HCT116 (cell line): ENCODE data around the gene FAM162B. TPM values are rescaled to one million over a fixed set of nuclear protein-coding genes. Genes with fewer than 3 reads are reported as not detected.
A peak's percentile ranks its signal among the peaks of the same experiment; 100 is the strongest.

ENCODE experiments used
- ATAC-seq: fragments of 200-7000 bp; cut with Tn5 transposase; 2 replicates; pipeline ENCODE4 v1.9.1; 2020; ENCODE audit warnings: mild to moderate bottlenecking, moderate library complexity
- BruUV-seq: library from RNA; stranded (reverse); fragments of 400-500 nt; replicated peaks from 2 replicates; lab custom pipeline; 2021; lab: Mats Ljungman, UMichigan
- CTCF ChIA-PET: fragments of 300-600 bp; sonication (Branson Sonifier 250); formaldehyde crosslinking; loops from one replicate; lab custom pipeline; 2021; ENCODE audit warnings: antibody characterized with exemption; lab: Charles Lee
- POLR2A ChIA-PET: fragments of 300-600, 350-600 bp; sonication (Branson Sonifier 250); formaldehyde crosslinking; loops from one replicate; lab custom pipeline; 2021; ENCODE audit warnings: antibody characterized with exemption; lab: Charles Lee
- RAD21 ChIA-PET, 2 experiments: fragments of 300-600 bp; sonication (Branson Sonifier 250); formaldehyde crosslinking; loops; one replicate each; lab custom pipeline; 2023; ENCODE audit warnings: low total read pairs in 2 of 2; ENCODE audit not compliant: uncharacterized antibody in 2 of 2, unreplicated experiment in 2 of 2, low non-redundant PET in 1 of 2; lab: Charles Lee
- DNase-seq: peaks from one replicate; pipeline ENCODE4 v3.0.0-alpha.2; 2010; ENCODE audit warnings: low read depth, low spot score
- H2AFZ ChIP-seq: fragments of 200-600 bp; shearing (Covaris generic), sonication (generic); 2 replicates; pipeline ENCODE4 v1.6.1; 2017; ENCODE audit warnings: low read depth, mixed run types, mixed read lengths, antibody characterized with exemption, low read length; ENCODE audit not compliant: poor library complexity, severe bottlenecking
- H3K27ac ChIP-seq: 2 replicates; pipeline ENCODE4 v1.5.1; 2012; ENCODE audit warnings: low read depth, low read length
- H3K27me3 ChIP-seq: fragments of 200-600 bp; sonication (generic); 2 replicates; pipeline ENCODE4 v1.6.1; 2016; ENCODE audit warnings: mixed run types, low read length, mixed read lengths; ENCODE audit not compliant: insufficient read depth
- H3K36me3 ChIP-seq, 2 experiments: fragments of 200-500 bp in 1 of 2; fragments of 200-600 bp in 1 of 2; sonication (Bioruptor generic) in 1 of 2; sonication (generic) in 1 of 2; 2 replicates each; pipeline versions ENCODE4 v1.5.1 to v1.6.1; 2014 to 2016; ENCODE audit warnings: low read length in 2 of 2, inconsistent platforms in 1 of 2, mixed read lengths in 1 of 2, mixed run types in 1 of 2; ENCODE audit not compliant: insufficient read depth in 2 of 2, control insufficient read depth in 1 of 2
- H3K4me1 ChIP-seq, 2 experiments: fragments of 200-600 bp in 1 of 2; sonication (generic) in 1 of 2; 2 replicates each; pipeline versions ENCODE4 v1.5.1 to v1.6.1; 2012 to 2017; ENCODE audit warnings: low read length in 2 of 2, inconsistent platforms in 1 of 2, mild to moderate bottlenecking in 1 of 2, mixed read lengths in 1 of 2, mixed run types in 1 of 2, moderate library complexity in 1 of 2; ENCODE audit not compliant: insufficient read depth in 2 of 2, control insufficient read depth in 1 of 2
- H3K4me2 ChIP-seq: fragments of 200-600 bp; sonication (generic); 2 replicates; pipeline ENCODE4 v1.6.1; 2017; ENCODE audit warnings: mixed run types, low read length, mixed read lengths
- H3K4me3 ChIP-seq, 2 experiments: fragments of 200-600 bp in 1 of 2; sonication (generic) in 1 of 2; replicated peaks in 1 of 2; 2 replicates each; pipeline ENCODE4 v1.5.1; 2011 to 2016; ENCODE audit warnings: low read length in 2 of 2, control low read depth in 1 of 2, low read depth in 1 of 2, mild to moderate bottlenecking in 1 of 2, mixed read lengths in 1 of 2, mixed run types in 1 of 2
- H3K79me2 ChIP-seq: fragments of 200-600 bp; sonication (generic); 2 replicates; pipeline ENCODE4 v1.6.1; 2017; ENCODE audit warnings: mild to moderate bottlenecking, mixed run types, low read length, moderate library complexity, mixed read lengths; ENCODE audit not compliant: insufficient read depth
- H3K9ac ChIP-seq: fragments of 200-600 bp; sonication (generic); 2 replicates; pipeline ENCODE4 v1.6.1; 2016; ENCODE audit warnings: low read length, mixed read lengths
- H3K9me2 ChIP-seq: fragments of 200-600 bp; sonication (generic), shearing (Covaris generic); 2 replicates; pipeline ENCODE4 v1.6.1; 2017; ENCODE audit warnings: mixed run types, mild to moderate bottlenecking, moderate library complexity; ENCODE audit not compliant: insufficient read depth
- H3K9me3 ChIP-seq, 2 experiments: fragments of 200-500 bp in 1 of 2; fragments of 200-600 bp in 1 of 2; sonication (Bioruptor generic) in 1 of 2; sonication (generic) in 1 of 2; 2 replicates each; pipeline ENCODE4 v1.6.1; 2014 to 2017; ENCODE audit warnings: low read length in 2 of 2, mixed read lengths in 2 of 2, inconsistent platforms in 1 of 2, low read depth in 1 of 2, mild to moderate bottlenecking in 1 of 2, mixed run types in 1 of 2, moderate library complexity in 1 of 2; ENCODE audit not compliant: control insufficient read depth in 1 of 2, insufficient read depth in 1 of 2
- H4K20me1 ChIP-seq: fragments of 200-600 bp; sonication (generic), shearing (Covaris generic); 2 replicates; pipeline ENCODE4 v1.6.1; 2017; ENCODE audit warnings: mixed run types, mild to moderate bottlenecking, moderate library complexity; ENCODE audit not compliant: insufficient read depth
- CTCF ChIP-seq, 3 experiments: fragments of 200-600 bp in 1 of 3; sonication (generic) in 1 of 3; IDR thresholded peaks in 2 of 3; conservative IDR thresholded peaks in 1 of 3; 2 replicates each; pipeline ENCODE4 v1.5.1; 2012 to 2017; ENCODE audit warnings: low read depth in 2 of 3, low read length in 2 of 3, antibody characterized with exemption in 1 of 3, borderline replicate concordance in 1 of 3, control low read depth in 1 of 3, mild to moderate bottlenecking in 1 of 3, mixed read lengths in 1 of 3, mixed run types in 1 of 3, moderate library complexity in 1 of 3; ENCODE audit not compliant: insufficient read depth in 1 of 3
- EZH2 ChIP-seq: fragments of 200-600 bp; sonication (generic); IDR thresholded peaks from 2 replicates; pipeline ENCODE4 v1.6.1; 2017; ENCODE audit warnings: antibody characterized with exemption, mixed run types
- EZH2phosphoT487 ChIP-seq: fragments of 200-600 bp; IDR thresholded peaks from 2 replicates; pipeline ENCODE4 v1.6.1; 2018; ENCODE audit warnings: antibody characterized with exemption, borderline replicate concordance
- JUND ChIP-seq: IDR thresholded peaks from 2 replicates; pipeline ENCODE4 v1.6.1; 2012
- POLR2A ChIP-seq: IDR thresholded peaks from 2 replicates; pipeline ENCODE4 v1.7.0; 2011; ENCODE audit warnings: borderline replicate concordance; ENCODE audit not compliant: insufficient read depth, insufficient read length; ENCODE audit errors: extremely low read depth
- RAD21 ChIP-seq: IDR thresholded peaks from 2 replicates; pipeline ENCODE4 v1.6.1; 2012; ENCODE audit warnings: low read depth, mild to moderate bottlenecking
- SIN3A ChIP-seq: IDR thresholded peaks from 2 replicates; pipeline ENCODE4 v1.6.1; 2012; ENCODE audit warnings: low read depth
- SRF ChIP-seq: IDR thresholded peaks from 2 replicates; pipeline ENCODE4 v1.6.1; 2012; ENCODE audit warnings: low read depth
- TCF7L2 ChIP-seq: IDR thresholded peaks from 2 replicates; pipeline ENCODE4 v1.7.0; 2011; ENCODE audit warnings: borderline replicate concordance, inconsistent platforms; ENCODE audit not compliant: insufficient read depth, insufficient read length; ENCODE audit errors: extremely low read depth
- YY1 ChIP-seq: IDR thresholded peaks from 2 replicates; pipeline ENCODE4 v1.6.1; 2011; ENCODE audit warnings: low read length, low read depth, moderate library complexity, mild to moderate bottlenecking; ENCODE audit not compliant: insufficient replicate concordance; ENCODE audit errors: extremely low read depth
- intact Hi-C: fragments of 100-400 bp; cut with micrococcal nuclease; formaldehyde crosslinking; loops from 2 replicates; pipeline ENCODE4 v1.10.0; 2022
- total RNA-seq: library from RNA; stranded (reverse); gene quantifications from one replicate; pipeline ENCODE4 v1.2.1, GENCODE V29; 2021; ENCODE audit not compliant: unreplicated experiment
- TF ChIP-seq, protein P1 (sequence below): IDR thresholded peaks from 2 replicates; pipeline ENCODE4 v1.6.1; 2012
- TF ChIP-seq, protein P2 (sequence below): IDR thresholded peaks from 2 replicates; pipeline ENCODE4 v1.6.1; 2011; ENCODE audit warnings: mild to moderate bottlenecking, low read length, moderate library complexity; ENCODE audit not compliant: insufficient replicate concordance; ENCODE audit errors: extremely low read depth

FAM162B gene
- total RNA-seq, 1 experiment from 2014 or later: not detected

GRCh38 chr6:116779573-116780164 is 14.2 kb upstream of the FAM162B start:
- Histone ChIP-seq H3K9me2 (no peaks in the 10 kb centered on the region), H3K9me3 (no peaks in the 10 kb centered on the region), H3K4me1 (0 out of 4 replicates have a peak, but pooled peaks cover 0 to 3% of the 10 kb centered on the region in 2 experiments), H3K4me3 (no peak overlapping the region), H3K4me2 (peak overlapping the region; percentile 46), H4K20me1 (no peaks in the 10 kb centered on the region), H3K27me3 (no peaks in the 10 kb centered on the region), H3K36me3 (no peaks in the 10 kb centered on the region), H2AFZ (peak overlapping the region; percentile 98), H3K79me2 (no peaks in the 10 kb centered on the region), H3K27ac (no peak overlapping the region), H3K9ac (no peak overlapping the region)
- POLR2A ChIA-PET: no interaction called here
- DNase-seq (peak; percentile 28), ATAC-seq (peak; percentile 76)
- no TSS peak for BruUV-seq
- CTCF ChIA-PET: interaction anchor here (1.0 to 1.7 kb wide), 3 partner anchors 12 to 189 kb away, joined by 3 to 5 read pairs (median 4); no protein-coding TSS in a partner anchor
- TF ChIP-seq RAD21 (peak; percentile 57), CTCF (IDR thresholded peaks at IDR 0.05 in 2 of 3, conservative IDR thresholded peaks at IDR 0.05 in 1 of 3; ENCODE audit: borderline replicate concordance in 1 of 3, insufficient read depth in 1 of 3, low read depth in 2 of 3, low read length in 2 of 3) (peak; percentile 24 to 64 (median 46); a peak in 4 of 6 replicates), YY1 (no peak), SIN3A (no peak)
- intact Hi-C loops: loop anchor here (1.0 to 2.0 kb wide), 2 partner anchors 68 to 189 kb away; no protein-coding TSS in a partner anchor
- RAD21 ChIA-PET: no interaction called here

DNA sequence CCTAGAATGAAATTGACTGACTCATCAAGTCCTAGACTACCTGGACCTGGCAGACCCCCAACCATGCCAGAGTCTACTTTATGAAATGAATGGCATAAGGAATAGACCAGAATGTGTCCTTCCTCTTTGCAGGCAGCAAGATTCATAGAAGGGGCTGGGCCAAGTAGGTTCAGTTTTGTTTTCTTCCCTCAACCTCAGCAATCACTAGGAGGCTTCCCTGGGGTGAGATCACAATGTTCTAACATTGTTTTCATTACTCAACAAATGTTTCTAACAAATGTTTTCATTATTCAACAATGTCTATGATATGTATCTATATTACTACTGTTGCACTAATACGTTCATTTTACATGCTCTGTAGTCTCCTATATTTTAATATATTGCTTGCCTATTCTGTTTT is 8.4 kb upstream of the FAM162B start:
- Histone ChIP-seq H3K27me3 (no peaks in the 10 kb centered on the region), H4K20me1 (no peaks in the 10 kb centered on the region), H3K9me2 (0 out of 2 replicates have a peak, but pooled peaks cover 3% of the 10 kb centered on the region), H3K79me2 (no peaks in the 10 kb centered on the region), H3K36me3 (no peaks in the 10 kb centered on the region), H3K4me1 (no peaks in the 10 kb centered on the region), H3K9ac (no peak overlapping the region), H3K4me2 (no peak overlapping the region), H3K4me3 (no peak overlapping the region), H3K27ac (no peak overlapping the region), H3K9me3 (no peaks in the 10 kb centered on the region), H2AFZ (no peak overlapping the region)
- intact Hi-C loops: no loop called here
- POLR2A ChIA-PET: no interaction called here
- DNase-seq (no peak), ATAC-seq (no peak)
- RAD21 ChIA-PET: no interaction called here
- CTCF ChIA-PET: no interaction called here
- no TSS peak for BruUV-seq
- TF ChIP-seq EZH2phosphoT487 (no peak), YY1 (no peak), JUND (no peak), SRF (no peak), TCF7L2 (no peak), SIN3A (no peak), EZH2 (no peak), POLR2A (no peak)
- TF ChIP-seq, protein P1, sequence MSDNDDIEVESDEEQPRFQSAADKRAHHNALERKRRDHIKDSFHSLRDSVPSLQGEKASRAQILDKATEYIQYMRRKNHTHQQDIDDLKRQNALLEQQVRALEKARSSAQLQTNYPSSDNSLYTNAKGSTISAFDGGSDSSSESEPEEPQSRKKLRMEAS: no peak
- TF ChIP-seq, protein P2, sequence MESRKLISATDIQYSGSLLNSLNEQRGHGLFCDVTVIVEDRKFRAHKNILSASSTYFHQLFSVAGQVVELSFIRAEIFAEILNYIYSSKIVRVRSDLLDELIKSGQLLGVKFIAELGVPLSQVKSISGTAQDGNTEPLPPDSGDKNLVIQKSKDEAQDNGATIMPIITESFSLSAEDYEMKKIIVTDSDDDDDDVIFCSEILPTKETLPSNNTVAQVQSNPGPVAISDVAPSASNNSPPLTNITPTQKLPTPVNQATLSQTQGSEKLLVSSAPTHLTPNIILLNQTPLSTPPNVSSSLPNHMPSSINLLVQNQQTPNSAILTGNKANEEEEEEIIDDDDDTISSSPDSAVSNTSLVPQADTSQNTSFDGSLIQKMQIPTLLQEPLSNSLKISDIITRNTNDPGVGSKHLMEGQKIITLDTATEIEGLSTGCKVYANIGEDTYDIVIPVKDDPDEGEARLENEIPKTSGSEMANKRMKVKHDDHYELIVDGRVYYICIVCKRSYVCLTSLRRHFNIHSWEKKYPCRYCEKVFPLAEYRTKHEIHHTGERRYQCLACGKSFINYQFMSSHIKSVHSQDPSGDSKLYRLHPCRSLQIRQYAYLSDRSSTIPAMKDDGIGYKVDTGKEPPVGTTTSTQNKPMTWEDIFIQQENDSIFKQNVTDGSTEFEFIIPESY: no peak
